RPMI8226 (cell line): Measurements from ENCODE around the gene RPSA.
A peak's percentile ranks its signal among the peaks of the same experiment; 100 is the strongest.
"Not testable (repeated sequence)": the region's sequence is repeated elsewhere in the genome, so short reads cannot be mapped to it uniquely, and the experiment has no call there.

Source experiments
- DNase-seq: peaks from one replicate; pipeline ENCODE4 v3.0.0-alpha.2; 2015

RPSA gene

GRCh38 chr3:39406368-39407258 lies at the start of gene RPSA:
Gene RPSA (plus strand): TSS chr3:39406720. CDS start chr3:39407654, 934 bp downstream.
- DNase-seq, result peak; percentile 98

- no peak for DNase-seq
These were observed 48.2 kb upstream of the RPSA start for GRCh38 chr3:39358333-39358732.

- DNase-seq, result no peak
These were observed 45.1 kb upstream of the RPSA start for GRCh38 chr3:39361252-39361927.

GRCh38 chr3:39362192-39362591 lies 44.3 kb upstream of the RPSA start:
- no peak for DNase-seq

- no peak for DNase-seq
These were observed 43.7 kb upstream of the RPSA start for GRCh38 chr3:39362812-39363211.

- not testable (repeated sequence) for DNase-seq
These were observed 36.1 kb upstream of the RPSA start for GRCh38 chr3:39370450-39370849.

GRCh38 chr3:39372833-39373232 lies 33.7 kb upstream of the RPSA start:
- no peak for DNase-seq

- no peak for DNase-seq
These were observed 29.4 kb upstream of the RPSA start for GRCh38 chr3:39376959-39377634.

GRCh38 chr3:39378088-39378487 lies 28.4 kb upstream of the RPSA start:
- peak; percentile 74 for DNase-seq

- no peak for DNase-seq
These were observed 27.4 kb upstream of the RPSA start for GRCh38 chr3:39378957-39379777.

- no peak for DNase-seq
These were observed 26.8 kb upstream of the RPSA start for GRCh38 chr3:39379778-39380155.

- no peak for DNase-seq
These were observed 25.1 kb upstream of the RPSA start for GRCh38 chr3:39381432-39381831.

GRCh38 chr3:39383045-39383880 lies 23.3 kb upstream of the RPSA start, which contains the start of gene SLC25A38:
Gene SLC25A38 (plus strand): TSS chr3:39383370. CDS start chr3:39383725, 355 bp downstream.
- peak; percentile 92 for DNase-seq

- DNase-seq, result peak; percentile 98
These were observed 22.4 kb upstream of the RPSA start for GRCh38 chr3:39383881-39384664.

GRCh38 chr3:39384665-39385000 lies 21.9 kb upstream of the RPSA start:
- DNase-seq, result no peak

GRCh38 chr3:39385456-39386090 lies 20.9 kb upstream of the RPSA start:
- DNase-seq, result no peak

- DNase-seq, result no peak
These were observed 20.2 kb upstream of the RPSA start for GRCh38 chr3:39386318-39386717.

GRCh38 chr3:39387411-39387975 lies 19.0 kb upstream of the RPSA start:
- DNase-seq, result peak; percentile 1

- DNase-seq, result no peak
These were observed 18.4 kb upstream of the RPSA start for GRCh38 chr3:39388153-39388552.

GRCh38 chr3:39388741-39389248 lies 17.7 kb upstream of the RPSA start:
- no peak for DNase-seq
